Transverse colon (tissue), 3 donors: ENCODE results near the gene PLEKHG4.

Source experiments
- EP300 ChIP-seq: sonication (generic); formaldehyde crosslinking; IDR thresholded peaks from one replicate; pipeline ENCODE4 v1.6.1; 2017; ENCODE audit warnings: antibody characterized with exemption, low read depth
- POLR2A ChIP-seq: fragments of 450-650 bp; IDR thresholded peaks from one replicate; pipeline ENCODE4 v1.6.1; 2016; ENCODE audit warnings: antibody characterized with exemption, mild to moderate bottlenecking, moderate library complexity
- TF ChIP-seq, protein P1 (sequence below), 5 experiments: fragments of 200-600 bp in 3 of 5; fragments of 450-650 bp in 2 of 5; sonication (generic) in 3 of 5; IDR thresholded peaks; 1 replicate in 2 of 5; 2 replicates in 3 of 5; pipeline ENCODE4 v1.5.1; 2016 to 2017; ENCODE audit warnings: antibody characterized with exemption in 5 of 5, inconsistent platforms in 3 of 5, mild to moderate bottlenecking in 2 of 5, moderate library complexity in 1 of 5

DNA sequence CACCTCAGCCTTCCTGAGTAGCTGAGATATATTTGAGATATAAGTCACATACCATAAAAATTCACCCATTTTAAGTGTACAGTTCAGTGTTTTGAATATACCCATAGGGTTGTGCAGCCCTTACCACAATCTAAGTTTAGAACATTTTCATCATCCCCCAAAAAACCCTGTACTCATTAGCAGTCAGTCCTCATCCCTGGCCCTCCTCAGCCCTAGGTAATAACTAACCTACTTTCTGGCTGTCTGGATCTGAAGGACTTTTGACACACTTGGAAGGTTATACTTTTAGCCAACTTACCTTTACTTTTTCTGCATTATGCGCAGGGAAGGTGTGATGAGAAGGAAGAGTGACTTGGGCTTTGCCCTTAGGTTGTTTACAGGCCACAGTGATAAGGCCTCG is 4.0 kb upstream of the PLEKHG4 start:
- TF ChIP-seq EP300 = no peak
- TF ChIP-seq, protein P1, sequence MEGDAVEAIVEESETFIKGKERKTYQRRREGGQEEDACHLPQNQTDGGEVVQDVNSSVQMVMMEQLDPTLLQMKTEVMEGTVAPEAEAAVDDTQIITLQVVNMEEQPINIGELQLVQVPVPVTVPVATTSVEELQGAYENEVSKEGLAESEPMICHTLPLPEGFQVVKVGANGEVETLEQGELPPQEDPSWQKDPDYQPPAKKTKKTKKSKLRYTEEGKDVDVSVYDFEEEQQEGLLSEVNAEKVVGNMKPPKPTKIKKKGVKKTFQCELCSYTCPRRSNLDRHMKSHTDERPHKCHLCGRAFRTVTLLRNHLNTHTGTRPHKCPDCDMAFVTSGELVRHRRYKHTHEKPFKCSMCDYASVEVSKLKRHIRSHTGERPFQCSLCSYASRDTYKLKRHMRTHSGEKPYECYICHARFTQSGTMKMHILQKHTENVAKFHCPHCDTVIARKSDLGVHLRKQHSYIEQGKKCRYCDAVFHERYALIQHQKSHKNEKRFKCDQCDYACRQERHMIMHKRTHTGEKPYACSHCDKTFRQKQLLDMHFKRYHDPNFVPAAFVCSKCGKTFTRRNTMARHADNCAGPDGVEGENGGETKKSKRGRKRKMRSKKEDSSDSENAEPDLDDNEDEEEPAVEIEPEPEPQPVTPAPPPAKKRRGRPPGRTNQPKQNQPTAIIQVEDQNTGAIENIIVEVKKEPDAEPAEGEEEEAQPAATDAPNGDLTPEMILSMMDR (IDR thresholded peaks at IDR 0.05) = no peak
- no peak for TF ChIP-seq POLR2A
